PC-3 (cell line): ENCODE data around the gene SCPEP1. TPM values are rescaled to one million over a fixed set of nuclear protein-coding genes. Genes with fewer than 3 reads are reported as not detected.

ENCODE experiments used
- ATAC-seq: fragments of 200-7000 bp; cut with Tn5 transposase; 2 replicates; pipeline ENCODE4 v1.9.1; 2020; ENCODE audit warnings: mild to moderate bottlenecking, moderate library complexity
- BruUV-seq: library from RNA; stranded (reverse); fragments of 400-500 nt; replicated peaks from 2 replicates; lab custom pipeline; 2021; lab: Mats Ljungman, UMichigan
- CTCF ChIA-PET: fragments of 300-600 bp; sonication (Branson Sonifier 250); formaldehyde crosslinking; loops from one replicate; lab custom pipeline; 2022; ENCODE audit warnings: antibody characterized with exemption; lab: Charles Lee
- POLR2A ChIA-PET: fragments of 300-600 bp; sonication (Branson Sonifier 250); formaldehyde crosslinking; loops from one replicate; lab custom pipeline; 2022; ENCODE audit warnings: antibody characterized with exemption; ENCODE audit not compliant: unreplicated experiment; lab: Charles Lee
- DNase-seq: peaks from one replicate; pipeline ENCODE4 v3.0.0-alpha.2; 2015
- H2AFZ ChIP-seq: fragments of 300-600 bp; sonication (generic); 2 replicates; pipeline ENCODE4 v1.6.0; 2016; ENCODE audit warnings: antibody characterized with exemption, low read length
- H3F3A ChIP-seq: fragments of 300-600 bp; sonication (generic); one replicate; pipeline ENCODE4 v1.6.0; 2017; ENCODE audit warnings: antibody characterized with exemption, low read length, control low read depth, mild to moderate bottlenecking; ENCODE audit not compliant: unreplicated experiment
- H3K27ac ChIP-seq: fragments of 300-600 bp; sonication (generic); 2 replicates; pipeline ENCODE4 v1.5.1; 2016; ENCODE audit warnings: mild to moderate bottlenecking, low read length
- H3K27me3 ChIP-seq: fragments of 300-600 bp; sonication (generic); 2 replicates; pipeline ENCODE4 v1.6.1; 2016; ENCODE audit warnings: low read length, mixed read lengths
- H3K36me3 ChIP-seq: fragments of 300-600 bp; sonication (generic); 2 replicates; pipeline ENCODE4 v1.6.1; 2016; ENCODE audit warnings: low read depth, mixed run types, low read length, mixed read lengths
- H3K4me1 ChIP-seq: fragments of 300-600 bp; sonication (generic); 2 replicates; pipeline ENCODE4 v1.5.1; 2016; ENCODE audit warnings: low read length; ENCODE audit not compliant: insufficient read depth
- H3K4me2 ChIP-seq: fragments of 300-600 bp; sonication (generic); 2 replicates; pipeline ENCODE4 v1.6.0; 2016; ENCODE audit warnings: low read length
- H3K4me3 ChIP-seq: fragments of 300-600 bp; sonication (generic); 2 replicates; pipeline ENCODE4 v1.5.1; 2016; ENCODE audit warnings: mild to moderate bottlenecking, low read length, mixed read lengths
- H3K79me2 ChIP-seq: fragments of 300-600 bp; sonication (generic); 2 replicates; pipeline ENCODE4 v1.6.1; 2017; ENCODE audit warnings: low read length, mixed read lengths
- H3K9ac ChIP-seq: fragments of 300-600 bp; sonication (generic); 2 replicates; pipeline ENCODE4 v1.6.0; 2016; ENCODE audit warnings: mild to moderate bottlenecking, low read length
- H3K9me2 ChIP-seq: fragments of 300-600 bp; sonication (generic); replicated peaks from 2 replicates; pipeline ENCODE4 v1.6.1; 2016; ENCODE audit warnings: mixed run types, low read length, mixed read lengths
- H3K9me3 ChIP-seq: fragments of 300-600 bp; sonication (generic); 2 replicates; pipeline ENCODE4 v1.6.1; 2016; ENCODE audit warnings: low read length, mixed read lengths
- H4K20me1 ChIP-seq: fragments of 300-600 bp; sonication (generic); 2 replicates; pipeline ENCODE4 v1.6.1; 2016; ENCODE audit warnings: low read length, mixed read lengths
- CTCF ChIP-seq: fragments of 300-600 bp; sonication (generic); conservative IDR thresholded peaks from 2 replicates; pipeline ENCODE4 v1.5.1; 2017; ENCODE audit warnings: antibody characterized with exemption, low read depth, mild to moderate bottlenecking, low read length
- EZH2 ChIP-seq: fragments of 300-600 bp; sonication (generic); IDR thresholded peaks from one replicate; pipeline ENCODE4 v1.6.1; 2017; ENCODE audit warnings: antibody characterized with exemption, mild to moderate bottlenecking, low read length; ENCODE audit not compliant: unreplicated experiment
- EZH2phosphoT487 ChIP-seq: fragments of 300-600 bp; sonication (generic); IDR thresholded peaks from 2 replicates; pipeline ENCODE4 v1.6.1; 2018; ENCODE audit warnings: mild to moderate bottlenecking, antibody characterized with exemption, low read length, borderline replicate concordance
- intact Hi-C: fragments of 100-400 bp; cut with micrococcal nuclease; formaldehyde crosslinking; loops from 2 replicates; pipeline ENCODE4 v1.9.0; 2023
- total RNA-seq: library from RNA; depleted of rRNA; stranded (reverse); fragments of >200 nt; gene quantifications from 2 replicates; pipeline ENCODE4 v1.2.3, GENCODE V29; 2014

Gene SCPEP1
- total RNA-seq, 1 experiment from 2014 or later = 73.3 TPM

GRCh38 chr17:57033296-57033695, 55.4 kb downstream of the SCPEP1 start:
- H3K4me3 ChIP-seq = no peak overlapping the region
- 0 out of 2 replicates have a peak, but pooled peaks cover under 1% of the 10 kb centered on the region for H3K9me3 ChIP-seq
- BruUV-seq = no TSS peak
- POLR2A ChIA-PET = no interaction called here
- ATAC-seq = peak; percentile 73
- peak; percentile 85 for DNase-seq
- H3F3A ChIP-seq = no peaks in the 10 kb centered on the region
- H3K4me2 ChIP-seq = peak overlapping the region; percentile 44
- intact Hi-C loops = loop anchor here (2.0 kb wide), 1 partner anchor 22 kb away; no protein-coding TSS in a partner anchor
- 0 out of 2 replicates have a peak overlapping the region, but pooled peaks have one; percentile 7 for H3K9ac ChIP-seq
- H3K9me2 ChIP-seq = no peaks in the 10 kb centered on the region
- H3K79me2 ChIP-seq = no peaks in the 10 kb centered on the region
- TF ChIP-seq CTCF (no peak), EZH2 (no peak), EZH2phosphoT487 (no peak)
- H3K27me3 ChIP-seq = no peaks in the 10 kb centered on the region
- no peaks in the 10 kb centered on the region for H4K20me1 ChIP-seq
- peak overlapping the region; percentile 54 for H3K27ac ChIP-seq
- CTCF ChIA-PET = interaction anchor here (0.6 to 1.0 kb wide), 3 partner anchors 18 to 84 kb away, joined by 3 to 5 read pairs (median 4); no protein-coding TSS in a partner anchor
- no peaks in the 10 kb centered on the region for H3K36me3 ChIP-seq
- peak overlapping the region; percentile 0; the same call in 1 of the 2 replicates for H2AFZ ChIP-seq
- H3K4me1 ChIP-seq = peaks cover 27% of the 10 kb centered on the region

- intact Hi-C loops = no loop called here
- no peaks in the 10 kb centered on the region for H3K27me3 ChIP-seq
- no peaks in the 10 kb centered on the region for H3K36me3 ChIP-seq
- DNase-seq = no peak
- ChIA-PET POLR2A (no interaction called here), CTCF (no interaction called here)
- H3K9me2 ChIP-seq = no peaks in the 10 kb centered on the region
- no peak for TF ChIP-seq EZH2phosphoT487
- TF ChIP-seq CTCF = no peak
- no peak for TF ChIP-seq EZH2
- H3K9ac ChIP-seq = no peak overlapping the region
- BruUV-seq = no TSS peak
- no peak overlapping the region for H3K4me2 ChIP-seq
- H2AFZ ChIP-seq = no peak overlapping the region
- no peaks in the 10 kb centered on the region for H3K9me3 ChIP-seq
- no peaks in the 10 kb centered on the region for H3K79me2 ChIP-seq
- no peaks in the 10 kb centered on the region for H3F3A ChIP-seq
- ATAC-seq = no peak
- H3K4me1 ChIP-seq = peaks cover 27% of the 10 kb centered on the region
- no peak overlapping the region for H3K27ac ChIP-seq
- no peak overlapping the region for H3K4me3 ChIP-seq
- no peaks in the 10 kb centered on the region for H4K20me1 ChIP-seq
These were observed 57.1 kb downstream of the SCPEP1 start for GRCh38 chr17:57034807-57035754.
